Measurements from ENCODE around the gene NTN3. TPM values are rescaled to one million over a fixed set of nuclear protein-coding genes. Genes with fewer than 3 reads are reported as not detected.

Gene NTN3
- total RNA-seq, 3 donors from 2014 or later (not counting 1 experiment from before 2014, with no cell fraction given), result not detected

DNA sequence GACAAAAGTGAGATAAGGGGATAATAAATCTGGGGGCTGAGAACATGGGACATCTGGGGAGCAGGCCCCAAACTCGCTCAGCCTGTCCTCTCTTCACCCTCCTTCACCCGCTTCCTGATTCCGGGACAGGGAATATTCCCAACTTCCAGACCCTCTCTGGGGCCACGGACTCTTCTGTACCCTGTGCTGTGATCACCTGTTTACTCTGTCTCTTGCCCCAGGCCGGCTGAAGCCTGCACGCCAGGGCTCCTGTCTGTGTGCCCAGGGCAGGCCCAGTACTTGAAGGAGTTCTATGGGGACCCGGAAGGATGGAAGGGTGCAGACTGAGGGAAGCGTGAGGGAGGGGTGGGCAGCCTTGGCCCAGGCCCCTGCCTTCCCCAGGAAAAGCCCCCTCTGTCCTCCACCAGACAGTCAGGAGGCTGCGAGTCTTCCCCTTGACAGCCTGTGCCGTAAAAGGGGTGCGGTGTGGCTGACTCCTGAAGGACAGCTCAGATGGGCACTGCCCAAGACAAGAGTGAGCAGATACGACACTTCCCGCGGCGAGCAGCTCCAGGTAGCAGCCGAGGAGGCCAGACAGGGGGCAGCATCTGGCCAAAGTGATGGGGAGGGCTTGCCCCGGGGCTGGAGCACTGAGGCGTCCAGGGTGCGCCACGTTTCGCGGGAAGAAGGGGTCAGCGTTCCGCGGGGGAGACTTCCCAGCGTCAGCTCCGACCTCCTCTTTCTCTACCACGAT, 42.9 kb upstream of the NTN3 start:
- DNase-seq, result peak in 1 of 2 donors; percentile 43
- intact Hi-C loops (cut with micrococcal nuclease), result no loop called here
- peak overlapping the region; percentile 68 to 83 for H3K27ac Mint-ChIP-seq

DNA sequence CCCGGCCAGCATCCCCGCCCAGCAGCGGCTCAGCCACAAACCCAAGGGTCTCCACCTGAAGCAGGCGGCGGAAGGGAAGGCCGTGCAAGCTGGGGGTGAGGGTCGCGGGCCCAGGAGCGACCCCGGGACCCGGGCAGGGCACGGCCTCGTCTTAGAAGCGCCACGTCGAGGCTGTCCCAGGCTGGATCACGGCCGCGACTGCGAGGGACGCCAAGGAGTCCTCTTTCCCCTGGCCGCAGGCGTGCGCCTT, 42.4 kb upstream of the NTN3 start:
- TF ChIP-seq CTCF (IDR thresholded peaks at IDR 0.05), result no peak
- no peaks in the 10 kb centered on the region for H3K9me3 Mint-ChIP-seq
- ATAC-seq (no peak), DNase-seq (no peak)
- intact Hi-C loops (cut with micrococcal nuclease), result no loop called here
- Histone ChIP-seq H3K36me3 (ENCODE audit: control insufficient read depth, insufficient read depth, low read length) (peaks cover 12% of the 10 kb centered on the region), H3K27me3 (ENCODE audit: control insufficient read depth, insufficient read depth, low read length) (no peaks in the 10 kb centered on the region), H3K9me3 (ENCODE audit: control insufficient read depth, insufficient read depth, low read length) (no peaks in the 10 kb centered on the region), H3K4me3 (ENCODE audit: low read length) (peak overlapping the region; percentile 70), H3K27ac (ENCODE audit: low read length) (no peak overlapping the region), H3K4me1 (ENCODE audit: control insufficient read depth, insufficient read depth, low read length) (peaks cover 19% of the 10 kb centered on the region)
- H3K27ac Mint-ChIP-seq, result peak overlapping the region; percentile 68 to 83
- peaks cover 25 to 26% of the 10 kb centered on the region in 2 donors for H3K4me1 Mint-ChIP-seq
- H3K4me3 Mint-ChIP-seq, result peak overlapping the region; percentile 93
- H3K36me3 Mint-ChIP-seq, result no peaks in the 10 kb centered on the region
- no peaks in the 10 kb centered on the region for H3K27me3 Mint-ChIP-seq (ENCODE audit: low read depth in 2 of 2)
- WGBS (ENCODE audit: insufficient coverage), result under 1% methylated on average over 24 of the region's 24 CpGs

More for the DNA sequence above, 42.9 kb upstream of the NTN3 start:
- H3K27me3 Mint-ChIP-seq (ENCODE audit: low read depth in 2 of 2), result no peaks in the 10 kb centered on the region
- Histone ChIP-seq H3K27ac (ENCODE audit: low read length) (no peak overlapping the region), H3K9me3 (ENCODE audit: control insufficient read depth, insufficient read depth, low read length) (no peaks in the 10 kb centered on the region), H3K4me3 (ENCODE audit: low read length) (peak overlapping the region; percentile 70), H3K36me3 (ENCODE audit: control insufficient read depth, insufficient read depth, low read length) (peaks cover 11% of the 10 kb centered on the region), H3K4me1 (ENCODE audit: control insufficient read depth, insufficient read depth, low read length) (peaks cover 20% of the 10 kb centered on the region), H3K27me3 (ENCODE audit: control insufficient read depth, insufficient read depth, low read length) (no peaks in the 10 kb centered on the region)
- peak overlapping the region; percentile 93 for H3K4me3 Mint-ChIP-seq
- no peak for TF ChIP-seq CTCF (IDR thresholded peaks at IDR 0.05)
- WGBS (ENCODE audit: insufficient coverage), result 38% methylated on average over 28 of the region's 28 CpGs
- no peaks in the 10 kb centered on the region for H3K9me3 Mint-ChIP-seq
- no peak for ATAC-seq
- peaks cover 25 to 26% of the 10 kb centered on the region in 2 donors for H3K4me1 Mint-ChIP-seq
- H3K36me3 Mint-ChIP-seq, result no peaks in the 10 kb centered on the region

- H3K9me3 Mint-ChIP-seq, result no peaks in the 10 kb centered on the region
- intact Hi-C loops (cut with micrococcal nuclease), result no loop called here
- under 1% methylated on average over 103 of the region's 103 CpGs for WGBS (ENCODE audit: insufficient coverage)
- TF ChIP-seq CTCF (IDR thresholded peaks at IDR 0.05), result no peak
- H3K27me3 Mint-ChIP-seq (ENCODE audit: low read depth in 2 of 2), result no peaks in the 10 kb centered on the region
- Histone ChIP-seq H3K9me3 (ENCODE audit: control insufficient read depth, insufficient read depth, low read length) (no peaks in the 10 kb centered on the region), H3K4me3 (ENCODE audit: low read length) (peak within 1 kb of the TSS; percentile 70), H3K36me3 (ENCODE audit: control insufficient read depth, insufficient read depth, low read length) (peaks cover 12% of the 10 kb centered on the region), H3K4me1 (ENCODE audit: control insufficient read depth, insufficient read depth, low read length) (peaks cover 19% of the 10 kb centered on the region), H3K27ac (ENCODE audit: low read length) (no peak within 1 kb of the TSS), H3K27me3 (ENCODE audit: control insufficient read depth, insufficient read depth, low read length) (no peaks in the 10 kb centered on the region)
- DNase-seq (peak; percentile 91 to 98), ATAC-seq (peak; percentile 97 to 99 (median 98))
- peaks cover 25 to 26% of the 10 kb centered on the region in 2 donors for H3K4me1 Mint-ChIP-seq
- H3K4me3 Mint-ChIP-seq, result peak within 1 kb of the TSS; percentile 93
- no peaks in the 10 kb centered on the region for H3K36me3 Mint-ChIP-seq
- H3K27ac Mint-ChIP-seq, result peak within 1 kb of the TSS; percentile 68 to 83
These were observed 41.9 kb upstream of the NTN3 start, which contains the start of gene CCNF for GRCh38 chr16:2429034-2429770. Gene CCNF, plus strand, starts transcription at chr16:2429447. Its CDS starts 35 bp downstream, at chr16:2429482.
